Lower lobe of right lung (tissue), 2 donors: ENCODE data around the gene WFDC1. TPM values are rescaled to one million over a fixed set of nuclear protein-coding genes. Genes with fewer than 3 reads are reported as not detected.
"Not testable (repeated sequence)": the region's sequence is repeated elsewhere in the genome, so short reads cannot be mapped to it uniquely, and the experiment has no call there.

ENCODE experiments used
- ATAC-seq, 2 donors: fragments of 200-7000 bp; cut with Tn5 transposase; one replicate each; pipeline ENCODE4 v1.9.1; 2020 to 2022; ENCODE audit warnings: mild to moderate bottlenecking in 2 of 2, moderate library complexity in 2 of 2
- DNase-seq: peaks from one replicate; pipeline ENCODE4 v3.0.0-alpha.2; 2020
- H3K27ac ChIP-seq: fragments of 200-600 bp; one replicate; pipeline ENCODE4 v1.8.0; 2022
- H3K27me3 ChIP-seq: fragments of 200-600 bp; one replicate; pipeline ENCODE4 v1.8.0; 2022; ENCODE audit warnings: low read depth
- H3K36me3 ChIP-seq: fragments of 200-600 bp; one replicate; pipeline ENCODE4 v1.8.0; 2022; ENCODE audit warnings: mild to moderate bottlenecking
- H3K4me1 ChIP-seq: fragments of 200-600 bp; one replicate; pipeline ENCODE4 v1.8.0; 2022
- H3K4me3 ChIP-seq: fragments of 200-600 bp; one replicate; pipeline ENCODE4 v1.8.0; 2022; ENCODE audit warnings: mild to moderate bottlenecking
- H3K9me3 ChIP-seq: fragments of 200-600 bp; one replicate; pipeline ENCODE4 v1.8.0; 2022
- CTCF ChIP-seq: fragments of 200-600 bp; IDR thresholded peaks from one replicate; pipeline ENCODE4 v1.8.0; 2022; ENCODE audit warnings: antibody characterized with exemption, mild to moderate bottlenecking
- intact Hi-C: fragments of 100-400 bp; cut with DNase I; formaldehyde crosslinking; loops from one replicate; pipeline ENCODE4 v1.11.0; 2022
- total RNA-seq: library from RNA; stranded (reverse); fragmentation: NEBNext Ultra II Directional; extraction: Animal tissue kit (Norgen Biotek cat#: 25700); gene quantifications from one replicate; pipeline ENCODE4 v1.2.1, GENCODE V29; 2021
- donor health status: DM: no; HTN: yes; CAD: no; lungs with severe emphysema.

WFDC1 gene
- total RNA-seq, 1 donor from 2014 or later, result 18.0 TPM

GRCh38 chr16:84339766-84340165 lies 45.1 kb downstream of the WFDC1 start:
- peaks cover 5% of the 10 kb centered on the region for H3K9me3 ChIP-seq
- H3K4me3 ChIP-seq, result no peak overlapping the region
- ATAC-seq (no peak), DNase-seq (no peak)
- no peaks in the 10 kb centered on the region for H3K27me3 ChIP-seq
- TF ChIP-seq CTCF, result no peak
- no peaks in the 10 kb centered on the region for H3K36me3 ChIP-seq
- intact Hi-C loops, result no loop called here
- H3K27ac ChIP-seq, result no peak overlapping the region
- no peaks in the 10 kb centered on the region for H3K4me1 ChIP-seq

- no peaks in the 10 kb centered on the region for H3K27me3 ChIP-seq
- peak; percentile 89 to 93 for ATAC-seq
- no peak overlapping the region for H3K27ac ChIP-seq
- intact Hi-C loops, result no loop called here
- H3K4me3 ChIP-seq, result no peak overlapping the region
- peak; percentile 80 for DNase-seq
- no peaks in the 10 kb centered on the region for H3K4me1 ChIP-seq
- no peak for TF ChIP-seq CTCF
- no peaks in the 10 kb centered on the region for H3K36me3 ChIP-seq
- H3K9me3 ChIP-seq, result peaks cover 5% of the 10 kb centered on the region
Observed at GRCh38 chr16:84340325-84341040, 45.8 kb downstream of the WFDC1 start.

GRCh38 chr16:84341528-84342295 lies 47.0 kb downstream of the WFDC1 start:
- no peak overlapping the region for H3K27ac ChIP-seq
- no peak overlapping the region for H3K4me3 ChIP-seq
- no peaks in the 10 kb centered on the region for H3K27me3 ChIP-seq
- ATAC-seq (no peak), DNase-seq (no peak)
- H3K9me3 ChIP-seq, result peaks cover 5% of the 10 kb centered on the region
- H3K36me3 ChIP-seq, result no peaks in the 10 kb centered on the region
- no peak for TF ChIP-seq CTCF
- intact Hi-C loops, result no loop called here
- no peaks in the 10 kb centered on the region for H3K4me1 ChIP-seq

GRCh38 chr16:84343800-84344199 lies 49.1 kb downstream of the WFDC1 start:
- H3K36me3 ChIP-seq, H3K4me3 ChIP-seq, intact Hi-C loops, H3K4me1 ChIP-seq, H3K9me3 ChIP-seq, ATAC-seq, DNase-seq, H3K27ac ChIP-seq, H3K27me3 ChIP-seq: not testable (repeated sequence)

GRCh38 chr16:84344781-84345180 lies 50.1 kb downstream of the WFDC1 start:
- Histone ChIP-seq H3K36me3 (no peaks in the 10 kb centered on the region), H3K27me3 (no peaks in the 10 kb centered on the region), H3K4me3 (no peak overlapping the region), H3K27ac (no peak overlapping the region), H3K4me1 (no peaks in the 10 kb centered on the region), H3K9me3 (no peaks in the 10 kb centered on the region)
- intact Hi-C loops, result no loop called here
- TF ChIP-seq CTCF, result no peak
- no peak for ATAC-seq
- DNase-seq, result no peak

- H3K27me3 ChIP-seq, result no peaks in the 10 kb centered on the region
- no peaks in the 10 kb centered on the region for H3K36me3 ChIP-seq
- H3K4me3 ChIP-seq, result no peak overlapping the region
- no peak for ATAC-seq
- H3K9me3 ChIP-seq, result no peaks in the 10 kb centered on the region
- TF ChIP-seq CTCF, result no peak
- no peak overlapping the region for H3K27ac ChIP-seq
- H3K4me1 ChIP-seq, result no peaks in the 10 kb centered on the region
- no peak for DNase-seq
- intact Hi-C loops, result no loop called here
Observed at GRCh38 chr16:84347161-84347560, 52.5 kb downstream of the WFDC1 start.
